Measurements from ENCODE around the gene RBM26.
"Not testable (repeated sequence)": the region's sequence is repeated elsewhere in the genome, so short reads cannot be mapped to it uniquely, and the experiment has no call there.

The RBM26 gene

GRCh38 chr13:79384022-79384610 is 21.9 kb downstream of the RBM26 start:
- DNase-seq (ENCODE audit: low read depth) = no peak

- DNase-seq (ENCODE audit: low read depth) = no peak
Measured at GRCh38 chr13:79382545-79383275, 23.3 kb downstream of the RBM26 start.

GRCh38 chr13:79380997-79381396 is 25.1 kb downstream of the RBM26 start:
- DNase-seq (ENCODE audit: low read depth) = no peak

- no peak for DNase-seq (ENCODE audit: low read depth)
Measured at GRCh38 chr13:79379274-79379673, 26.8 kb downstream of the RBM26 start.

GRCh38 chr13:79376843-79377242 is 29.2 kb downstream of the RBM26 start:
- DNase-seq (ENCODE audit: low read depth) = no peak

- DNase-seq (ENCODE audit: low read depth) = no peak
Measured at GRCh38 chr13:79374578-79374977, 31.5 kb downstream of the RBM26 start.

GRCh38 chr13:79373916-79374315 is 32.1 kb downstream of the RBM26 start:
- DNase-seq (ENCODE audit: low read depth) = no peak

- DNase-seq (ENCODE audit: low read depth) = no peak
Measured at GRCh38 chr13:79369226-79369625, 36.8 kb downstream of the RBM26 start.

- no peak for DNase-seq (ENCODE audit: low read depth)
Measured at GRCh38 chr13:79365981-79366380, 40.1 kb downstream of the RBM26 start.

- no peak for DNase-seq (ENCODE audit: low read depth)
Measured at GRCh38 chr13:79361299-79361698, 44.8 kb downstream of the RBM26 start.

GRCh38 chr13:79360095-79360494 is 46.0 kb downstream of the RBM26 start:
- DNase-seq (ENCODE audit: low read depth) = no peak

GRCh38 chr13:79359064-79359463 is 47.0 kb downstream of the RBM26 start:
- no peak for DNase-seq (ENCODE audit: low read depth)

- DNase-seq (ENCODE audit: low read depth) = no peak
Measured at GRCh38 chr13:79354285-79354684, 51.8 kb downstream of the RBM26 start.

GRCh38 chr13:79353693-79354092 is 52.4 kb downstream of the RBM26 start:
- no peak for DNase-seq (ENCODE audit: low read depth)

- DNase-seq (ENCODE audit: low read depth) = no peak
Measured at GRCh38 chr13:79352107-79352506, 53.9 kb downstream of the RBM26 start.

- not testable (repeated sequence) for DNase-seq (ENCODE audit: low read depth)
Measured at GRCh38 chr13:79349608-79350007, 56.4 kb downstream of the RBM26 start.

GRCh38 chr13:79349011-79349410 is 57.0 kb downstream of the RBM26 start:
- no peak for DNase-seq (ENCODE audit: low read depth)

- no peak for DNase-seq (ENCODE audit: low read depth)
Measured at GRCh38 chr13:79346300-79346914, 59.6 kb downstream of the RBM26 start.

- no peak for DNase-seq (ENCODE audit: low read depth)
Measured at GRCh38 chr13:79341202-79341601, 64.9 kb downstream of the RBM26 start.

GRCh38 chr13:79340490-79340889 is 65.6 kb downstream of the RBM26 start:
- no peak for DNase-seq (ENCODE audit: low read depth)

- DNase-seq (ENCODE audit: low read depth) = no peak
Measured at GRCh38 chr13:79338343-79338742, 67.7 kb downstream of the RBM26 start.

- no peak for DNase-seq (ENCODE audit: low read depth)
Measured at GRCh38 chr13:79336966-79337365, 69.1 kb downstream of the RBM26 start.

- DNase-seq (ENCODE audit: low read depth) = no peak
Measured at GRCh38 chr13:79328510-79328909, 77.5 kb downstream of the RBM26 start.

GRCh38 chr13:79320433-79320832 is 85.6 kb downstream of the RBM26 start:
- DNase-seq (ENCODE audit: low read depth) = no peak
